Hepatocyte (in vitro differentiated cells): ENCODE results near the gene SLC6A8. TPM values are rescaled to one million over a fixed set of nuclear protein-coding genes. Genes with fewer than 3 reads are reported as not detected.
"Not testable (repeated sequence)": the region's sequence is repeated elsewhere in the genome, so short reads cannot be mapped to it uniquely, and the experiment has no call there.

ENCODE experiments used
- DNase-seq: peaks from one replicate; pipeline ENCODE4 v3.0.0-alpha.2; 2016; ENCODE audit warnings: low spot score
- H2AFZ ChIP-seq: fragments of 200-600 bp; sonication (generic); 2 replicates; pipeline ENCODE4 v1.6.0; 2016; ENCODE audit warnings: antibody characterized with exemption, mild to moderate bottlenecking
- H3K27ac ChIP-seq: fragments of 200-600 bp; sonication (generic); 2 replicates; pipeline ENCODE4 v1.5.1; 2016; ENCODE audit warnings: mild to moderate bottlenecking
- H3K27me3 ChIP-seq: fragments of 200-600 bp; sonication (generic); 2 replicates; pipeline ENCODE4 v1.6.1; 2016
- H3K36me3 ChIP-seq: fragments of 200-600 bp; sonication (generic); replicated peaks from 2 replicates; pipeline ENCODE4 v1.5.1; 2016; ENCODE audit warnings: low read depth; ENCODE audit not compliant: insufficient read depth
- H3K4me1 ChIP-seq: fragments of 200-600 bp; sonication (generic); 2 replicates; pipeline ENCODE4 v1.5.1; 2016; ENCODE audit warnings: mild to moderate bottlenecking, moderate library complexity; ENCODE audit not compliant: insufficient read depth
- H3K4me2 ChIP-seq: fragments of 200-600 bp; sonication (generic); 2 replicates; pipeline ENCODE4 v1.6.0; 2016
- H3K4me3 ChIP-seq: fragments of 200-600 bp; sonication (generic); 2 replicates; pipeline ENCODE4 v1.5.1; 2016; ENCODE audit warnings: mild to moderate bottlenecking
- H3K79me2 ChIP-seq: fragments of 200-600 bp; sonication (generic); 2 replicates; pipeline ENCODE4 v1.6.0; 2017; ENCODE audit warnings: mild to moderate bottlenecking
- H3K9me2 ChIP-seq: fragments of 200-600 bp; sonication (generic); replicated peaks from 2 replicates; pipeline ENCODE4 v1.6.0; 2017; ENCODE audit warnings: mild to moderate bottlenecking; ENCODE audit not compliant: insufficient read depth
- H3K9me3 ChIP-seq: fragments of 200-600 bp; sonication (generic); 2 replicates; pipeline ENCODE4 v1.5.1; 2016; ENCODE audit warnings: low read depth, mild to moderate bottlenecking
- H4K20me1 ChIP-seq: fragments of 200-600 bp; sonication (generic); 2 replicates; pipeline ENCODE4 v1.6.0; 2016; ENCODE audit warnings: mild to moderate bottlenecking; ENCODE audit not compliant: insufficient read depth, poor library complexity, severe bottlenecking
- CTCF ChIP-seq: fragments of 200-600 bp; sonication (generic); IDR thresholded peaks from 2 replicates; pipeline ENCODE4 v1.5.1; 2016; ENCODE audit warnings: antibody characterized with exemption, mild to moderate bottlenecking; ENCODE audit not compliant: poor library complexity
- EZH2 ChIP-seq: fragments of 200-600 bp; sonication (generic); IDR thresholded peaks from 2 replicates; pipeline ENCODE4 v1.6.1; 2016; ENCODE audit warnings: antibody characterized with exemption, mild to moderate bottlenecking, borderline replicate concordance
- EZH2phosphoT487 ChIP-seq: fragments of 200-600 bp; sonication (generic); IDR thresholded peaks from one replicate; pipeline ENCODE4 v1.6.1; 2018; ENCODE audit warnings: antibody characterized with exemption, mild to moderate bottlenecking, low read depth, moderate library complexity; ENCODE audit not compliant: unreplicated experiment, severe bottlenecking
- WGBS: methylation state at CpG from one replicate; pipeline ENCODE4 v1.1.6; 2016; ENCODE audit warnings: low lambda C conversion rate; ENCODE audit errors: missing lambda C conversion rate; 5-methylcytosine and 5-hydroxymethylcytosine counted together
- polyA plus RNA-seq: library from polyadenylated mRNA; unstranded; fragments of >200 nt; fragmentation: Nextera tagmentation; extraction: Ambion mirVana; gene quantifications from 2 replicates; pipeline ENCODE4 v1.2.1, GENCODE V29; 2016
- small RNA-seq: library from RNA; depleted of rRNA; stranded (forward); fragments of <200 nt; gene quantifications from one replicate; pipeline ENCODE3, GENCODE V24; 2014
- total RNA-seq: library from RNA; depleted of rRNA; stranded (reverse); fragments of >200 nt; gene quantifications from 2 replicates; pipeline ENCODE4 v1.2.3, GENCODE V29; 2014

The SLC6A8 gene
- total and polyA plus RNA-seq, 2 experiments from 2014 or later = 28.4 to 36.7 TPM

GRCh38 chrX:153744210-153745066, 56.7 kb downstream of the SLC6A8 start:
- Histone ChIP-seq H3K4me2 (peak overlapping the region; percentile 68), H3K4me3 (no peak overlapping the region), H3K36me3 (no peaks in the 10 kb centered on the region), H3K9me2 (no peaks in the 10 kb centered on the region), H3K27me3 (no peaks in the 10 kb centered on the region), H3K9me3 (no peaks in the 10 kb centered on the region), H3K27ac (no peak overlapping the region), H3K79me2 (no peaks in the 10 kb centered on the region), H3K4me1 (no peaks in the 10 kb centered on the region), H4K20me1 (no peaks in the 10 kb centered on the region), H2AFZ (no peak overlapping the region)
- 58% methylated on average over 32 of the region's 38 CpGs for WGBS
- DNase-seq = no peak
- TF ChIP-seq CTCF = peak; percentile 20
- TF ChIP-seq EZH2 = no peak
- TF ChIP-seq EZH2phosphoT487 = no peak

GRCh38 chrX:153745067-153745433, 57.3 kb downstream of the SLC6A8 start:
- H4K20me1 ChIP-seq, H3K9me3 ChIP-seq, H2AFZ ChIP-seq, H3K36me3 ChIP-seq, H3K4me3 ChIP-seq, H3K9me2 ChIP-seq, H3K27me3 ChIP-seq, H3K79me2 ChIP-seq, H3K27ac ChIP-seq, H3K4me2 ChIP-seq, H3K4me1 ChIP-seq, DNase-seq: not testable (repeated sequence)
- WGBS = 74% methylated on average over 3 of the region's 12 CpGs

Small RNA genes lying within 50 kb of the gene (small RNA-seq; reads per million reads assigned to genes)
- not detected for gene RN7SL687P

Other genes starting within 250 kb of the SLC6A8 start
- 0.60 and 0.76 TPM in 2 replicates for gene TREX2, start 241.9 kb upstream of the SLC6A8 start, total RNA-seq
- 0.81 and 1.3 TPM in 2 replicates for gene TREX2, start 241.9 kb upstream of the SLC6A8 start, polyA plus RNA-seq
- 6.8 and 17.5 TPM in 2 replicates for gene HAUS7, start 217.3 kb upstream of the SLC6A8 start, total RNA-seq
- 19.7 and 23.1 TPM in 2 replicates for gene HAUS7, start 217.3 kb upstream of the SLC6A8 start, polyA plus RNA-seq
- gene BGN, start 192.9 kb upstream of the SLC6A8 start, total RNA-seq = 12.5 and 14.5 TPM in 2 replicates
- gene BGN, start 192.9 kb upstream of the SLC6A8 start, polyA plus RNA-seq = 27.5 and 35.8 TPM in 2 replicates
- gene ATP2B3, start 170.3 kb upstream of the SLC6A8 start, total RNA-seq = 0.12 TPM in 1 of 2 replicates, not detected in the other
- 0.07 and 0.12 TPM in 2 replicates for gene ATP2B3, start 170.3 kb upstream of the SLC6A8 start, polyA plus RNA-seq
- gene CCNQ, start 88.8 kb upstream of the SLC6A8 start, total RNA-seq = 21.6 and 28.3 TPM in 2 replicates
- gene CCNQ, start 88.8 kb upstream of the SLC6A8 start, polyA plus RNA-seq = 26.7 and 31.3 TPM in 2 replicates
- gene DUSP9, start 40.7 kb upstream of the SLC6A8 start, total RNA-seq = 86.2 and 87.3 TPM in 2 replicates
- gene DUSP9, start 40.7 kb upstream of the SLC6A8 start, polyA plus RNA-seq = 48.2 and 75.5 TPM in 2 replicates
- 2.2 and 2.8 TPM in 2 replicates for gene PNCK, start 14.1 kb upstream of the SLC6A8 start, total RNA-seq
- gene PNCK, start 14.1 kb upstream of the SLC6A8 start, polyA plus RNA-seq = 0.28 and 1.9 TPM in 2 replicates
- gene BCAP31, start 36.5 kb downstream of the SLC6A8 start, total RNA-seq = 146 and 227 TPM in 2 replicates
- 343 and 351 TPM in 2 replicates for gene BCAP31, start 36.5 kb downstream of the SLC6A8 start, polyA plus RNA-seq
- 8.3 and 10.5 TPM in 2 replicates for gene ABCD1, start 36.9 kb downstream of the SLC6A8 start, total RNA-seq
- gene ABCD1, start 36.9 kb downstream of the SLC6A8 start, polyA plus RNA-seq = 14.2 and 14.8 TPM in 2 replicates
- gene PLXNB3, start 76.3 kb downstream of the SLC6A8 start, total RNA-seq = 0.27 and 1.4 TPM in 2 replicates
- gene PLXNB3, start 76.3 kb downstream of the SLC6A8 start, polyA plus RNA-seq = 0.87 and 5.7 TPM in 2 replicates
- 0.08 and 0.20 TPM in 2 replicates for gene SRPK3, start 93.1 kb downstream of the SLC6A8 start, total RNA-seq
- 0.32 and 0.89 TPM in 2 replicates for gene SRPK3, start 93.1 kb downstream of the SLC6A8 start, polyA plus RNA-seq
- gene IDH3G, start 106.4 kb downstream of the SLC6A8 start, total RNA-seq = 35.4 and 35.8 TPM in 2 replicates
- 60.0 and 74.3 TPM in 2 replicates for gene IDH3G, start 106.4 kb downstream of the SLC6A8 start, polyA plus RNA-seq
- 316 and 385 TPM in 2 replicates for gene SSR4, start 106.7 kb downstream of the SLC6A8 start, total RNA-seq
- gene SSR4, start 106.7 kb downstream of the SLC6A8 start, polyA plus RNA-seq = 665 and 693 TPM in 2 replicates
- gene PDZD4, start 142.6 kb downstream of the SLC6A8 start, total RNA-seq = 1.6 and 2.8 TPM in 2 replicates
- 0.59 and 1.4 TPM in 2 replicates for gene PDZD4, start 142.6 kb downstream of the SLC6A8 start, polyA plus RNA-seq
- 0.12 and 0.33 TPM in 2 replicates for gene L1CAM, start 198.2 kb downstream of the SLC6A8 start, total RNA-seq
- 0.40 and 0.69 TPM in 2 replicates for gene L1CAM, start 198.2 kb downstream of the SLC6A8 start, polyA plus RNA-seq
- gene AVPR2, start 216.7 kb downstream of the SLC6A8 start, total RNA-seq = 1.2 TPM in 1 of 2 replicates, not detected in the other
- gene AVPR2, start 216.7 kb downstream of the SLC6A8 start, polyA plus RNA-seq = not detected in 2 replicates
- gene ARHGAP4, start 238.3 kb downstream of the SLC6A8 start, total RNA-seq = 3.3 and 6.4 TPM in 2 replicates
- gene ARHGAP4, start 238.3 kb downstream of the SLC6A8 start, polyA plus RNA-seq = 6.2 and 10.3 TPM in 2 replicates
- gene NAA10, start 247.1 kb downstream of the SLC6A8 start, total RNA-seq = 74.0 and 83.5 TPM in 2 replicates
- gene NAA10, start 247.1 kb downstream of the SLC6A8 start, polyA plus RNA-seq = 118 and 134 TPM in 2 replicates